ENCODE measurements around the gene C1orf174. TPM values are rescaled to one million over a fixed set of nuclear protein-coding genes. Genes with fewer than 3 reads are reported as not detected.

C1orf174 gene
- total and polyA plus RNA-seq, 2 experiments from 2014 or later = 17.6 to 22.2 TPM

GRCh38 chr1:3906672-3907020, 6.6 kb upstream of the C1orf174 start:
- Histone ChIP-seq H3K27ac (no peak overlapping the region), H3K4me1 (ENCODE audit: low read depth) (no peaks in the 10 kb centered on the region), H3K9me3 (ENCODE audit: low read depth) (no peaks in the 10 kb centered on the region), H3K4me3 (no peak overlapping the region), H3K27me3 (peaks cover 5% of the 10 kb centered on the region), H3K36me3 (no peaks in the 10 kb centered on the region)
- TF ChIP-seq, protein P1, sequence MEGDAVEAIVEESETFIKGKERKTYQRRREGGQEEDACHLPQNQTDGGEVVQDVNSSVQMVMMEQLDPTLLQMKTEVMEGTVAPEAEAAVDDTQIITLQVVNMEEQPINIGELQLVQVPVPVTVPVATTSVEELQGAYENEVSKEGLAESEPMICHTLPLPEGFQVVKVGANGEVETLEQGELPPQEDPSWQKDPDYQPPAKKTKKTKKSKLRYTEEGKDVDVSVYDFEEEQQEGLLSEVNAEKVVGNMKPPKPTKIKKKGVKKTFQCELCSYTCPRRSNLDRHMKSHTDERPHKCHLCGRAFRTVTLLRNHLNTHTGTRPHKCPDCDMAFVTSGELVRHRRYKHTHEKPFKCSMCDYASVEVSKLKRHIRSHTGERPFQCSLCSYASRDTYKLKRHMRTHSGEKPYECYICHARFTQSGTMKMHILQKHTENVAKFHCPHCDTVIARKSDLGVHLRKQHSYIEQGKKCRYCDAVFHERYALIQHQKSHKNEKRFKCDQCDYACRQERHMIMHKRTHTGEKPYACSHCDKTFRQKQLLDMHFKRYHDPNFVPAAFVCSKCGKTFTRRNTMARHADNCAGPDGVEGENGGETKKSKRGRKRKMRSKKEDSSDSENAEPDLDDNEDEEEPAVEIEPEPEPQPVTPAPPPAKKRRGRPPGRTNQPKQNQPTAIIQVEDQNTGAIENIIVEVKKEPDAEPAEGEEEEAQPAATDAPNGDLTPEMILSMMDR (IDR thresholded peaks at IDR 0.05; ENCODE audit: low read depth, low read length) = no peak
- DNase-seq (ENCODE audit: low read depth in 1 of 2, low spot score in 1 of 2) = no peak

DNA sequence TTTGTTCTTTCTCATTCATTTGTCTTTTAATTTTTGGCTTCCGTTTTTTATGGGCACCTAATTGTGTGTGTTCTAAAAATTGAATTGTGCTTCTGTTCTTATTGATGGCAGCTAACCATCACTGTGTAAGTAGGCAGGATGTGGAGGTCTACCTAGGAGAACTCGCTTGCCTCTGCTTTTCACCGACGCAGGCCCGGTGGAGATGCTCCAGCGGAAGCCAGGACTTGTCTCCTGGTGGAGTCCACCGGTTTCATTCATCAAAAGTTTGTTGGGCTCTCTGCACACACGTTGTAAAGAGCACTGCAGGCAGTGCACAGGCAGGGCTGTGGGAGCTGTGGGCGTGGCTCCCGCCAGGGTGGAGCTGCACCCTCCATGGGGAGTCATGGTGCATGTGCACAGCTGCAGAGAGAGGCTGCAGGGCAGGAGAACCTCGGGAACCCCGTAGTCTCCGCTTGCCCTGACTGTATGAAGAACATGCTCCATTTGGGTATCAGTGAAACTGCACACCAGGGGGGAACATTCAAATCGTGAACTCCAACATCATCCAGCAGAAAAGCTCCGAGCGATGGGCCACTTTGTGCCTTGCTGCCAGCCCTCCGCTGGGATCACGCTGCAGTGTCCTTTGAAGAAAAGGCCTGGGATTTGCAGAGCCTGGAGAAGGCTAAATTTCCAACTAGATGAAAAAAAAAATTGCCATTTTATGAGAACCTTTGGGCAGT, 6.0 kb upstream of the C1orf174 start:
- TF ChIP-seq, protein P1 (IDR thresholded peaks at IDR 0.05; ENCODE audit: low read depth, low read length) = no peak

GRCh38 chr1:3905266-3905952, 5.3 kb upstream of the C1orf174 start:
- H3K4me1 ChIP-seq (ENCODE audit: low read depth) = no peaks in the 10 kb centered on the region
- TF ChIP-seq, protein P1 (IDR thresholded peaks at IDR 0.05; ENCODE audit: low read depth, low read length) = no peak

More for the DNA sequence above, 6.0 kb upstream of the C1orf174 start:
- H3K4me3 ChIP-seq = no peak overlapping the region
- H3K27ac ChIP-seq = no peak overlapping the region
- no peaks in the 10 kb centered on the region for H3K9me3 ChIP-seq (ENCODE audit: low read depth)
- H3K27me3 ChIP-seq = peaks cover 5% of the 10 kb centered on the region
- no peaks in the 10 kb centered on the region for H3K36me3 ChIP-seq
- DNase-seq (ENCODE audit: low read depth in 1 of 2, low spot score in 1 of 2) = no peak
- no peaks in the 10 kb centered on the region for H3K4me1 ChIP-seq (ENCODE audit: low read depth)

DNA sequence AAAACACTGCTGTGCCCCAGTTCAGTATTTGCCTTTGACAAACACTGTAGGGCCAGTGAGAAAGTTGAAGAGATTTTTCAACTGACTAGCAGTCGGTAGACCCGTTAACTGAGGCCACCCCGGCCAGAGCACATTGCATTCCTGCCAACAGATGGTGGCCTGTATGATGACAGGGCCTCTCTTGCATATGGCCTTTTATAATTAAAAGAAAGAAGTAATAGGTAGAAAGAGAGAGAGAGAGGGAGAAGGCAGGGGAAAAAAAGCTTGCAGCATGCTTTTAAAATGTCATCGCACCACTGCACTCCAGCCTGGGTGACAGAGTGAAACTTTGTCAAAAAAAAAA, 4.7 kb upstream of the C1orf174 start:
- TF ChIP-seq, protein P1 (IDR thresholded peaks at IDR 0.05; ENCODE audit: low read depth, low read length) = no peak

More at GRCh38 chr1:3905266-3905952, 5.3 kb upstream of the C1orf174 start:
- Histone ChIP-seq H3K36me3 (no peaks in the 10 kb centered on the region), H3K27ac (no peak overlapping the region), H3K9me3 (ENCODE audit: low read depth) (no peaks in the 10 kb centered on the region), H3K4me3 (no peak overlapping the region), H3K27me3 (peaks cover 5% of the 10 kb centered on the region)
- no peak for DNase-seq (ENCODE audit: low read depth in 1 of 2, low spot score in 1 of 2)

GRCh38 chr1:3904006-3904842, 4.2 kb upstream of the C1orf174 start:
- Histone ChIP-seq H3K36me3 (no peaks in the 10 kb centered on the region), H3K9me3 (ENCODE audit: low read depth) (no peaks in the 10 kb centered on the region), H3K4me3 (no peak overlapping the region), H3K27ac (no peak overlapping the region), H3K4me1 (ENCODE audit: low read depth) (peaks cover under 1% of the 10 kb centered on the region), H3K27me3 (no peaks in the 10 kb centered on the region)
- TF ChIP-seq, protein P1 (IDR thresholded peaks at IDR 0.05; ENCODE audit: low read depth, low read length) = no peak
- no peak for DNase-seq (ENCODE audit: low read depth in 1 of 2, low spot score in 1 of 2)

More for the DNA sequence above, 4.7 kb upstream of the C1orf174 start:
- Histone ChIP-seq H3K27ac (no peak overlapping the region), H3K36me3 (no peaks in the 10 kb centered on the region), H3K4me3 (no peak overlapping the region), H3K27me3 (no peaks in the 10 kb centered on the region), H3K9me3 (ENCODE audit: low read depth) (no peaks in the 10 kb centered on the region), H3K4me1 (ENCODE audit: low read depth) (no peaks in the 10 kb centered on the region)
- no peak for DNase-seq (ENCODE audit: low read depth in 1 of 2, low spot score in 1 of 2)

All from cardiac muscle cell (in vitro differentiated cells and primary cell).